Stimulated activated memory B cell treated with anti-CD40 and anti-IgM and Interleukin-4, amounts not matched to agents 10 μg/mL and 1 μg/mL and 100 μg/mL, for 72 hours (primary cell): ENCODE results near the gene UNC5A.

Experiments used
- ATAC-seq: fragments of 150-1000 bp; cut with Tn5 transposase; 2 replicates; pipeline ENCODE4 v1.10.0; 2021
- H3K27ac Mint-ChIP-seq: one replicate; pipeline ENCODE4 v1.8.0; 2022; ENCODE audit warnings: mild to moderate bottlenecking, mixed read lengths
- H3K27me3 Mint-ChIP-seq: one replicate; pipeline ENCODE4 v1.8.0; 2022; ENCODE audit warnings: mixed read lengths
- H3K36me3 Mint-ChIP-seq: one replicate; pipeline ENCODE4 v1.8.0; 2022; ENCODE audit warnings: mixed read lengths
- H3K4me1 Mint-ChIP-seq: one replicate; pipeline ENCODE4 v1.8.0; 2022; ENCODE audit warnings: mixed read lengths
- H3K4me3 Mint-ChIP-seq: one replicate; pipeline ENCODE4 v1.8.0; 2022; ENCODE audit warnings: mild to moderate bottlenecking, moderate library complexity, mixed read lengths
- H3K9me3 Mint-ChIP-seq: one replicate; pipeline ENCODE4 v1.8.0; 2022; ENCODE audit warnings: mixed read lengths

Gene UNC5A

GRCh38 chr5:176888865-176889165, 78.5 kb downstream of the UNC5A start:
- no peak overlapping the region for H3K27ac Mint-ChIP-seq
- no peak for ATAC-seq
- H3K27me3 Mint-ChIP-seq = peaks cover 17% of the 10 kb centered on the region

DNA sequence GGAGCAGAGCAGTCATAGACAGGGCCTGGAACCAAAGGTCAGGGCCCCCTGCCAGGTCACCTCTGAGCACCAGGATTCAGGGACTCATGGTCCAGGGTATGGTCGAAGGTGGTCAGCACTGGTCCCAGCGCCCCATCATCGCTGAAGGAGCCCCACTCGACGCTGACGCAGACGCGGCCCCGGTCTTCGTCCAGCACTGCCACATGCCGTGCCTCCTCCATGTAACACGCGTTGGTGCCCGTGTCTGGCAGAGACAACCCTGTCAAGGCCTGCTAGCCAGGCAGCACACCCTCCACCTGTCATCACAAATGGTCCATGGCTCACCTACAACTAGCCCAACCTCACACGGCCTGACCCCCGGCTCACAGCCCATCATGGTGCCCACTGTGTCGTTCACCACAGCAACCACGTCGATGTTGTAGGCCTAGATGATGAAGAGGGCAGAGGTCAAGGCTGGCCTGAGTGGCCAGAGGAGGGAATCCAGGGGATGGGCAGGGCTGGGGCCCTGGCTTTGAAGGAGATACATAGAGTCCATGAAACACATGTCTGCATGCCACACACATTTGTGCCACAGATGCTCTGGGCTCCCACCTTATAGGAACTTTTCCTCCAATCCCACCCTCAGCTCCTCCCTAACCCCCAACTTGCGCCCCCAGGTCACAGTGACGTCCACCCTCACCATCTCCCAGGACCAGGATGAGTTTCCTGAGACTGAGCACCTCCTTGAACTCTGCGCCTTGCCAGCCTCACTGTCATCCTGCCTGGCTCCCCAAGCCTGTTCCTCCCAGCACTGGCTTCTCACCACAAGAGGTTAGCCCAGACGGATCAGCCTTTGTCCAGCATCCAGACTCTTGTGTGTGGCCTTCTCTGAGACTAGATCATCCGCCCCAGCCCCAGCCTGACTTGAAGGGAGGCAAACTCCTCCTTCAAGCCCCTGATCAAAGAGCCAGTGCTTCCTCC, 79.2 kb downstream of the UNC5A start:
- Mint-ChIP-seq H3K4me1 (peaks cover 6% of the 10 kb centered on the region), H3K36me3 (no peaks in the 10 kb centered on the region), H3K27me3 (peaks cover 17% of the 10 kb centered on the region), H3K4me3 (no peak overlapping the region), H3K9me3 (no peaks in the 10 kb centered on the region), H3K27ac (no peak overlapping the region)
- no peak for ATAC-seq

More at GRCh38 chr5:176888865-176889165, 78.5 kb downstream of the UNC5A start:
- no peak overlapping the region for H3K4me3 Mint-ChIP-seq
- peaks cover 8% of the 10 kb centered on the region for H3K4me1 Mint-ChIP-seq
- H3K36me3 Mint-ChIP-seq = no peaks in the 10 kb centered on the region
- H3K9me3 Mint-ChIP-seq = no peaks in the 10 kb centered on the region

DNA sequence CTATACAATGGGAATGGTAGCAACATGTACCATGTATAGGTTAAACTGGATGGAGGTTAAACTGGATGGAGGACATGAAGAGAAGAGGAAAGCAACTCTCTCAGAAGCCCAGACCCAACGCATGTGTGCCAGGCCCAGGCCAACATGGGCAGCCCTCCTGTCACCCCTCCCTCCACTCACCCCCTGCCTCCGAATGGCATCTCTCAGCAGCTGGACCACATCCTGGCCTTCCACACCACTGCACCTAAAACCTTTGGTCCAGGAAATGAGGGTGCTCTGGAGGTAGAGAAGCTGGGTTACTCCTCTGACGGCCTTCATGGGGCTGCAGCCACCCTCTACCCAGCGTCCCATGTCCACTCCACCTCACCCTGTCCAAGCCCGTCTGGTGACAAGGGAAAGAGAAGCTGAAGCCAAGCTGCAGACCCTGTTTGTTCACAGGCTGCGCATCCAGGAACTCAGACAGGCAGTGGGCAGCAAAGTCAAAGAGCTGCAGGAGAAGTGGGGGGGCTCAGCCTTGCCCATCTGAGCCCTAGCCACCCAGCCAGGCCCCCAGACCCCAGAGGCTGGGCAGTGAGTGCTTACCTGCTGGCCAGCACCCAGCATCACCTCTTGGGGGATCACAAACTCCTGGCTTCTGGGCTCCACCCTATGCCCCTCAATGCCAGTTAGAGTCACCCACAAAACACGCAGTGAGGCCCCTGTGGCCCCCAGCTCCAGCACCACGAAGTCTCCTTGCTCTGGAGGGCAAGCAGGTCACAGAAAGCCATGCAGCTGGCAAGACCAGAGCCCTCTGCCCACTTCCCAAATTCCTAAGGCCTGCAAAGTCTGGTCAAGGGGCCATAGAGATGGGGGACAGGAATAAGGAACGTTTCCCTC, 80.3 kb downstream of the UNC5A start:
- Mint-ChIP-seq H3K36me3 (no peaks in the 10 kb centered on the region), H3K27ac (no peak overlapping the region), H3K27me3 (peaks cover 17% of the 10 kb centered on the region), H3K4me1 (no peaks in the 10 kb centered on the region), H3K9me3 (no peaks in the 10 kb centered on the region), H3K4me3 (no peak overlapping the region)
- ATAC-seq = no peak

- H3K4me1 Mint-ChIP-seq = no peaks in the 10 kb centered on the region
Observed at GRCh38 chr5:176891331-176891958, 81.1 kb downstream of the UNC5A start.

GRCh38 chr5:176892663-176893062, 82.3 kb downstream of the UNC5A start:
- no peak for ATAC-seq
- no peaks in the 10 kb centered on the region for H3K4me1 Mint-ChIP-seq
- no peaks in the 10 kb centered on the region for H3K36me3 Mint-ChIP-seq
- H3K27me3 Mint-ChIP-seq = peaks cover 17% of the 10 kb centered on the region
- no peak overlapping the region for H3K27ac Mint-ChIP-seq
- no peak overlapping the region for H3K4me3 Mint-ChIP-seq
- H3K9me3 Mint-ChIP-seq = no peaks in the 10 kb centered on the region

More at GRCh38 chr5:176891331-176891958, 81.1 kb downstream of the UNC5A start:
- H3K36me3 Mint-ChIP-seq = no peaks in the 10 kb centered on the region
- no peak for ATAC-seq
- no peaks in the 10 kb centered on the region for H3K9me3 Mint-ChIP-seq
- no peak overlapping the region for H3K27ac Mint-ChIP-seq
- peaks cover 17% of the 10 kb centered on the region for H3K27me3 Mint-ChIP-seq
- H3K4me3 Mint-ChIP-seq = no peak overlapping the region

GRCh38 chr5:176894298-176894697, 83.9 kb downstream of the UNC5A start:
- ATAC-seq = peak; percentile 15
- Mint-ChIP-seq H3K9me3 (no peaks in the 10 kb centered on the region), H3K4me3 (no peak overlapping the region), H3K27me3 (peaks cover 17% of the 10 kb centered on the region), H3K36me3 (no peaks in the 10 kb centered on the region), H3K4me1 (peaks cover 4% of the 10 kb centered on the region), H3K27ac (no peak overlapping the region)

DNA sequence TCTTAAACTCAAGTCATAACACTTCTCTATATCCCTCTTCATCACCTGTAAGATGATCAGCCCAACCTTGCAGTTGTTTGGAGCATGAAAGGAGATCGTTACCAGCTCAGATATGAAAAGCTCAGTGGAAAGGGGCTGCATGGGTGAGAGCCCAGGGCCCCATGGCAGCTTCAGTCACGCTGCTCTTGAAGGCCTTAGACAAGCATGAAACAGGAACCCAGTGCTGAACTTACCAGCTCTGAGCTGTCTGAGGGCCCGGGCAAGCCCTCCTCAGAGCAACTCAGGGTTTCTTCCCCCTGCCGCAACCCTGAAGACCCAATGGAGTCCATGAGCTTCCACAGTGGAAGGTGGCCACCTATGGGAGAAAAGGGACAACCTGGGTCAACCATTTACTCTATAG, 85.5 kb downstream of the UNC5A start:
- H3K36me3 Mint-ChIP-seq = no peaks in the 10 kb centered on the region
- H3K27me3 Mint-ChIP-seq = peaks cover 17% of the 10 kb centered on the region
- H3K9me3 Mint-ChIP-seq = no peaks in the 10 kb centered on the region
- peaks cover 10% of the 10 kb centered on the region for H3K4me1 Mint-ChIP-seq
- ATAC-seq = no peak
- no peak overlapping the region for H3K27ac Mint-ChIP-seq
- no peak overlapping the region for H3K4me3 Mint-ChIP-seq

GRCh38 chr5:176897263-176897662, 86.9 kb downstream of the UNC5A start:
- peaks cover 6% of the 10 kb centered on the region for H3K36me3 Mint-ChIP-seq
- peaks cover 2% of the 10 kb centered on the region for H3K27me3 Mint-ChIP-seq
- no peak for ATAC-seq
- peaks cover 18% of the 10 kb centered on the region for H3K4me1 Mint-ChIP-seq
- H3K27ac Mint-ChIP-seq = no peak overlapping the region
- no peak overlapping the region for H3K4me3 Mint-ChIP-seq
- no peaks in the 10 kb centered on the region for H3K9me3 Mint-ChIP-seq

GRCh38 chr5:176899296-176899891, 89.0 kb downstream of the UNC5A start, which contains the start of gene HK3:
HK3 (minus strand) TSS chr5:176899346; CDS start chr5:176896159, 3,187 bp downstream.
- ATAC-seq = no peak
- Mint-ChIP-seq H3K27ac (no peak within 1 kb of the TSS), H3K27me3 (no peaks in the 10 kb centered on the region), H3K9me3 (no peaks in the 10 kb centered on the region), H3K4me1 (peaks cover 19% of the 10 kb centered on the region), H3K36me3 (peaks cover 13% of the 10 kb centered on the region), H3K4me3 (no peak within 1 kb of the TSS)

DNA sequence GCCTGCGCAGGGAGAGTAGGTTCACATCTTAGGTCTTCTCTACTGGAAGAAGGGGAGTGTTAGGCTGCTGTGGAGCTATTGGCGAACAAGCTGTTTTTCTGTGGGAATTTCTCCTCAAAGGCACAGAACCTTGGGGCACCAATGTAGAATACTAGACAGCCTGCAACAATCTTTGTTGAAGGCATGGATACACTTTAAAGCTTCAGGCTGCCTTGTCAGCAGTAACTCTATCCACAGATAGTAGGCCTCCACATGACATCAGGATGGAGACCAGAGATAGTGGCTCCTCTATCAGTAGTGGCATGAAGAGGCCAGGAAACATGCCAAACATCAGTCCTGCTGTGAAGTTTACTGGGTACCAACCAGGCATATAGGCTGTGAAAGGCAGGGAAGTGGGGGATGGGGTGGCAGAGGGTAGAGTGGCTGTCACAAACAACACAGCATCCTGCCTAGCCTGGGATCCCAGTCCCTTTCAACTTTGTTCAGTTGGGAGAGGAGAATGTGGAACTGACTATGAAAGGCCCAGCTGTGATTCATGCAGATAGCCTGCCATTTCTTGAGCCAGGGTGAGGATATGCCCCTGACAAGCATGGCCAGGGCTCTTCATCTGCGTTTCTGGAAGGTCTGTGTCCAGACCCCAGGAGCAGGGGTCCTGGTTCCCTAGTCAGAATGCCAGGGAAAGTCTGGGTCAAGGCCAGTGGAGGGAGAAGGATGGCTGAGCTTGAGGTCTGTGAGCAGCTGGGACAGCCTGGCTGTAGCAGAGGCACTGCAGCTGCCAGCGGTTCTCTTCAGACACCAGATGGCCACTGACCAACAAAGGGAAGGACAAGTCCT, 89.8 kb downstream of the UNC5A start:
- H3K27me3 Mint-ChIP-seq = no peaks in the 10 kb centered on the region
- ATAC-seq = no peak
- H3K27ac Mint-ChIP-seq = no peak overlapping the region
- peaks cover 20% of the 10 kb centered on the region for H3K36me3 Mint-ChIP-seq
- H3K4me1 Mint-ChIP-seq = peaks cover 19% of the 10 kb centered on the region
- no peaks in the 10 kb centered on the region for H3K9me3 Mint-ChIP-seq
- H3K4me3 Mint-ChIP-seq = no peak overlapping the region

GRCh38 chr5:176900780-176901204, 90.4 kb downstream of the UNC5A start:
- Mint-ChIP-seq H3K4me1 (peaks cover 19% of the 10 kb centered on the region), H3K9me3 (no peaks in the 10 kb centered on the region), H3K27me3 (no peaks in the 10 kb centered on the region), H3K4me3 (no peak overlapping the region), H3K27ac (no peak overlapping the region), H3K36me3 (peaks cover 27% of the 10 kb centered on the region)
- no peak for ATAC-seq

DNA sequence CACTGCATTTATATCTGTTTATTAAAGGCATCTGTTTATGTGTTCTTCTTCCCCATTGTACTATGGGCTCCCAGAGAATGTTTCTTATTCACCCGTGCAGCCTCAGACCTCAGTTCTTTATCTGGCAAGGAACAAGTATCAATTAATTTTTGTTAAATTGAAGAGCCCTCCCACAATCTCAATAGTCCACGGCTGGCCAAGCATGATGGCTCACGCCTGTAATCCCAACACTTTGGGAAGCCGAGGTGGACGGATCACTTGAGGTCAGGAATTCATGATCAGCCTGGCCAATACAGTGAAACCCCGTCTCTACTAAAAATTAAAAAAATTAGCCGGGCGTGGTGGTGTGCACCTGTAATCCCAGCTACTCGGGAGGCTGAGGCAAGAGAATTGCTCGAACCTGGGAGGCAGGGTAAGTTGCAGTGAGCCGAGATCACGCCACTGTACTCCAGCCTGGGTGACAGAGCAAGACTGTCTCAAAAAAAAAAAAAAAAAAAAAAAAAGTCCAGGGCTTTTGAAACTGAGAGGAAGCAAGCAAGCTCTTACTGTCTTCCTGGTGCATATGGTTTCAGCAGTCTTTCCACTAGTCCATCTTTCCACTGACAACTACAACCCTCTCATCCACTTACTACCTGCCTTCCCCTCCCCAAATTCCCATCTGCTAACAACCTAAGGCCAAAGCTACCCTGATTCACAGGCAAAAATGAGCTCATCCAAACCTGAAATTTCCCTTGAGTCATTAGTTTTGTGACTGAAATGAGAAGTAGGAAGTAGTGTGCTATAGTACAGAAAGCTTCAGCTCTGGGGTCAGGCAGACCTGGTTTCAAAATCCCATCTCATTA, 91.1 kb downstream of the UNC5A start:
- Mint-ChIP-seq H3K4me1 (peaks cover 19% of the 10 kb centered on the region), H3K27me3 (no peaks in the 10 kb centered on the region), H3K27ac (peak overlapping the region; percentile 77), H3K9me3 (no peaks in the 10 kb centered on the region), H3K4me3 (no peak overlapping the region), H3K36me3 (peaks cover 33% of the 10 kb centered on the region)
- peak; percentile 86 for ATAC-seq

DNA sequence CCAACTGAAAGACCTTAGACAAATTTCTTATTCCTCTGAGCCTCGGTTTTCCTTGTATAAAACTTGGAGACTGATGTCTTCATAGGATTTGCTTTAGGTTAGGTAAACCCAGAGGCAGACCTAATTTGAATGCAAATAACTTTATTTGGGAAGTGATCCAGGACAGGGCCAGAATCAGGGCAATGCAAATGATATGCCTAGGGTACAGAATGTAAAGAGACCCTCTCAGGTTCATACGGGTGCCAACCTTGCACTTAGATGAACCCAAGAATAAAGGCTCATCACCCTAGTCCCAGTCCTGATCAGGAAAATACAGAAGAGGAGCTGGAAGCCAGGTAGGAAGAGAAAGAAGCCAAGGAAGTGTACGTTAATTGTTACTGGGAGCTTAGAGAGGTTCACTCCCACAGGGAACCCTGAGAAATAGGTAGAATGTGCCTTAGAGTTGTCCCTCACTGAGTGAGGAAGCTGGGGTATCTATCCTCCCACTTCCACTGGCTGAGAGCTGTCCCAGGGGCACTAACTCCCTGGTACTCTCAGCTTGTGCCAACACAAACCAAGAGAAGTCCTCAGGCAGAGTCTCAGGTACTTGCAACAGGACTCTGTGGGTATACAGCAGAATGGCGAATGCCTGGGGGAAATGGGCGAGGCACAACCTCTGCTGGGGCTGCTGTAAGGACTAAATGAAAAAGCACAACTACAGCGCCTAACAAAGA, 91.9 kb downstream of the UNC5A start:
- H3K4me1 Mint-ChIP-seq = peaks cover 19% of the 10 kb centered on the region
- no peak overlapping the region for H3K4me3 Mint-ChIP-seq
- H3K9me3 Mint-ChIP-seq = no peaks in the 10 kb centered on the region
- H3K27me3 Mint-ChIP-seq = no peaks in the 10 kb centered on the region
- ATAC-seq = no peak
- H3K27ac Mint-ChIP-seq = peak overlapping the region; percentile 77
- H3K36me3 Mint-ChIP-seq = peaks cover 37% of the 10 kb centered on the region
